ENCODE measurements around the gene SLC39A11.

- TF ChIP-seq EZH2 (IDR thresholded peaks at IDR 0.05; ENCODE audit: insufficient read depth, poor library complexity, severe bottlenecking) (no peak), EZH2phosphoT487 (IDR thresholded peaks at IDR 0.05; ENCODE audit: insufficient read depth, low read depth) (no peak)
Observed at GRCh38 chr17:73092523-73093135, at the start of gene SLC39A11.

All from GM23248 (cell line).